ENCODE measurements around the gene PERM1. TPM values are rescaled to one million over a fixed set of nuclear protein-coding genes. Genes with fewer than 3 reads are reported as not detected.

The PERM1 gene
- polyA plus RNA-seq, 1 donor (not counting 4 experiments of a cell fraction or from before 2014, with no cell fraction given) = not detected

DNA sequence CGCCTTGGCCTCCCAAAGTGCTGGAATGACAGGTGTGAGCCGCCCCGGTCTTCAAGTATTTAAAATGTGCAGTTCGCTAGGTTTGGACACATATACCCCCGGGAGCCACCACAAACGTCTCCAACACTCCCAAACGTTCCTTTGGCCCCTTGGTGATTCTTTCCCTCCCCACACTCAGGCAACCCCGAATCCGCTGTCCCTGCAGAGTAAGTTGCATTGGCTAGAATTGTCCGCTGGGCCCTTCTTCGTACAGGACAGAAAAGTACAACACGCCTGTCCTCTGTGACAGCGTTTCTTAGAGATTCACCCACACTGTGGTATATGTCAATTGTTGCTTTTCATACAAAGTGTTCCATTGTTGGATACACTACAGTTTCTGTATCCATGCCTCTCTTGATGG lies 3.2 kb upstream of the PERM1 start:
- Histone ChIP-seq H3K36me3 (ENCODE audit: control insufficient read depth in 2 of 2, extremely low read depth in 1 of 2, insufficient read depth in 2 of 2, low read length in 2 of 2) (no peaks in the 10 kb centered on the region), H3K9me3 (ENCODE audit: control insufficient read depth, low read depth, low read length) (no peaks in the 10 kb centered on the region), H3K4me3 (ENCODE audit: control insufficient read depth in 2 of 3, extremely low read depth in 1 of 3, insufficient read depth in 2 of 3, low read depth in 1 of 3, low read length in 3 of 3) (no peak overlapping the region), H3K4me1 (ENCODE audit: control insufficient read depth, extremely low read depth, insufficient read depth, low read length) (no peaks in the 10 kb centered on the region), H3K79me2 (ENCODE audit: control insufficient read depth, insufficient read depth, low read length) (no peaks in the 10 kb centered on the region), H3K4me2 (ENCODE audit: control insufficient read depth, extremely low read depth, insufficient read depth, low read depth, low read length) (no peak overlapping the region), H3K27ac (ENCODE audit: control insufficient read depth, insufficient read depth, low read length) (no peak overlapping the region), H4K20me1 (ENCODE audit: control insufficient read depth, extremely low read depth, insufficient read depth, low read length) (no peaks in the 10 kb centered on the region), H3K27me3 (ENCODE audit: control insufficient read depth, extremely low read depth, insufficient read depth, low read length) (peaks cover 46% of the 10 kb centered on the region), H3K9ac (ENCODE audit: control insufficient read depth, extremely low read depth, insufficient read depth, low read length) (no peak overlapping the region), H3K9me1 (ENCODE audit: control insufficient read depth, extremely low read depth, insufficient read depth, low read length) (no peaks in the 10 kb centered on the region), H2AFZ (ENCODE audit: control insufficient read depth, low read length) (no peak overlapping the region)
- TF ChIP-seq, protein P1, sequence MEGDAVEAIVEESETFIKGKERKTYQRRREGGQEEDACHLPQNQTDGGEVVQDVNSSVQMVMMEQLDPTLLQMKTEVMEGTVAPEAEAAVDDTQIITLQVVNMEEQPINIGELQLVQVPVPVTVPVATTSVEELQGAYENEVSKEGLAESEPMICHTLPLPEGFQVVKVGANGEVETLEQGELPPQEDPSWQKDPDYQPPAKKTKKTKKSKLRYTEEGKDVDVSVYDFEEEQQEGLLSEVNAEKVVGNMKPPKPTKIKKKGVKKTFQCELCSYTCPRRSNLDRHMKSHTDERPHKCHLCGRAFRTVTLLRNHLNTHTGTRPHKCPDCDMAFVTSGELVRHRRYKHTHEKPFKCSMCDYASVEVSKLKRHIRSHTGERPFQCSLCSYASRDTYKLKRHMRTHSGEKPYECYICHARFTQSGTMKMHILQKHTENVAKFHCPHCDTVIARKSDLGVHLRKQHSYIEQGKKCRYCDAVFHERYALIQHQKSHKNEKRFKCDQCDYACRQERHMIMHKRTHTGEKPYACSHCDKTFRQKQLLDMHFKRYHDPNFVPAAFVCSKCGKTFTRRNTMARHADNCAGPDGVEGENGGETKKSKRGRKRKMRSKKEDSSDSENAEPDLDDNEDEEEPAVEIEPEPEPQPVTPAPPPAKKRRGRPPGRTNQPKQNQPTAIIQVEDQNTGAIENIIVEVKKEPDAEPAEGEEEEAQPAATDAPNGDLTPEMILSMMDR (optimal IDR thresholded peaks at IDR 0.05 in 1 of 3, IDR thresholded peaks at IDR 0.05 in 1 of 3, conservative IDR thresholded peaks at IDR 0.05 in 1 of 3; ENCODE audit: extremely low read depth in 1 of 3, insufficient read depth in 2 of 3, low read length in 3 of 3) = no peak
- no peak for TF ChIP-seq EZH2 (IDR thresholded peaks at IDR 0.05; ENCODE audit: low read length)
- FAIRE-seq (no peak), DNase-seq (ENCODE audit: low read depth, low spot score) (no peak)
- dilution Hi-C loops (cut with MboI; ENCODE audit: extremely low pct_ligation_motif_present, low sequenced_read_pairs) = no loop called here

- no peaks in the 10 kb centered on the region for H3K79me2 ChIP-seq (ENCODE audit: control insufficient read depth, insufficient read depth, low read length)
- no peak overlapping the region for H2AFZ ChIP-seq (ENCODE audit: control insufficient read depth, low read length)
- peaks cover 50% of the 10 kb centered on the region for H3K27me3 ChIP-seq (ENCODE audit: control insufficient read depth, extremely low read depth, insufficient read depth, low read length)
- no peaks in the 10 kb centered on the region for H3K36me3 ChIP-seq (ENCODE audit: control insufficient read depth in 2 of 2, extremely low read depth in 1 of 2, insufficient read depth in 2 of 2, low read length in 2 of 2)
- H3K4me3 ChIP-seq (ENCODE audit: control insufficient read depth in 2 of 3, extremely low read depth in 1 of 3, insufficient read depth in 2 of 3, low read depth in 1 of 3, low read length in 3 of 3) = no peak overlapping the region
- no peak overlapping the region for H3K4me2 ChIP-seq (ENCODE audit: control insufficient read depth, extremely low read depth, insufficient read depth, low read depth, low read length)
- no peaks in the 10 kb centered on the region for H4K20me1 ChIP-seq (ENCODE audit: control insufficient read depth, extremely low read depth, insufficient read depth, low read length)
- H3K9ac ChIP-seq (ENCODE audit: control insufficient read depth, extremely low read depth, insufficient read depth, low read length) = no peak overlapping the region
- DNase-seq (ENCODE audit: low read depth, low spot score) (no peak), FAIRE-seq (no peak)
- dilution Hi-C loops (cut with MboI; ENCODE audit: extremely low pct_ligation_motif_present, low sequenced_read_pairs) = no loop called here
- H3K27ac ChIP-seq (ENCODE audit: control insufficient read depth, insufficient read depth, low read length) = no peak overlapping the region
- H3K4me1 ChIP-seq (ENCODE audit: control insufficient read depth, extremely low read depth, insufficient read depth, low read length) = no peaks in the 10 kb centered on the region
- no peak for TF ChIP-seq EZH2 (IDR thresholded peaks at IDR 0.05; ENCODE audit: low read length)
- TF ChIP-seq, protein P1 (optimal IDR thresholded peaks at IDR 0.05 in 1 of 3, IDR thresholded peaks at IDR 0.05 in 1 of 3, conservative IDR thresholded peaks at IDR 0.05 in 1 of 3; ENCODE audit: extremely low read depth in 1 of 3, insufficient read depth in 2 of 3, low read length in 3 of 3) = no peak
- no peaks in the 10 kb centered on the region for H3K9me1 ChIP-seq (ENCODE audit: control insufficient read depth, extremely low read depth, insufficient read depth, low read length)
- no peaks in the 10 kb centered on the region for H3K9me3 ChIP-seq (ENCODE audit: control insufficient read depth, low read depth, low read length)
Measured at GRCh38 chr1:984476-984814, 2.6 kb upstream of the PERM1 start.

Measured in keratinocyte (primary cell).